ENCODE data around the gene SWT1. TPM values are rescaled to one million over a fixed set of nuclear protein-coding genes. Genes with fewer than 3 reads are reported as not detected.
A peak's percentile ranks its signal among the peaks of the same experiment; 100 is the strongest.

Gene SWT1
- total RNA-seq, 2 donors from 2014 or later, result 5.2 to 9.4 TPM

GRCh38 chr1:185279571-185279970 lies 122.6 kb downstream of the SWT1 start:
- H3K27ac Mint-ChIP-seq, result peak overlapping the region; percentile 95
- H3K4me3 Mint-ChIP-seq, result peak overlapping the region; percentile 77
- peaks cover 11% of the 10 kb centered on the region for H3K36me3 Mint-ChIP-seq (ENCODE audit: low read depth)
- ATAC-seq (replicated peaks), result peak; percentile 32
- peaks cover 12% of the 10 kb centered on the region for H3K9me3 Mint-ChIP-seq
- H3K27me3 Mint-ChIP-seq, result no peaks in the 10 kb centered on the region
- peaks cover 45% of the 10 kb centered on the region for H3K4me1 Mint-ChIP-seq

GRCh38 chr1:185280589-185280988 lies 123.6 kb downstream of the SWT1 start:
- Mint-ChIP-seq H3K9me3 (peaks cover 12% of the 10 kb centered on the region), H3K4me3 (peak overlapping the region; percentile 77), H3K4me1 (peaks cover 49% of the 10 kb centered on the region), H3K27me3 (no peaks in the 10 kb centered on the region), H3K27ac (peak overlapping the region; percentile 95), H3K36me3 (ENCODE audit: low read depth) (peaks cover 11% of the 10 kb centered on the region)
- no peak for ATAC-seq (replicated peaks)

- Mint-ChIP-seq H3K4me3 (peak overlapping the region; percentile 77), H3K9me3 (peaks cover 12% of the 10 kb centered on the region), H3K4me1 (peaks cover 49% of the 10 kb centered on the region), H3K36me3 (ENCODE audit: low read depth) (peaks cover 11% of the 10 kb centered on the region), H3K27me3 (no peaks in the 10 kb centered on the region), H3K27ac (peak overlapping the region; percentile 95)
- ATAC-seq (replicated peaks), result peak; percentile 84
These were observed 124.3 kb downstream of the SWT1 start for GRCh38 chr1:185281245-185281644.

- H3K4me3 Mint-ChIP-seq, result no peak overlapping the region
- peak overlapping the region; percentile 71 for H3K27ac Mint-ChIP-seq
- H3K27me3 Mint-ChIP-seq, result no peaks in the 10 kb centered on the region
- H3K36me3 Mint-ChIP-seq (ENCODE audit: low read depth), result peaks cover 4% of the 10 kb centered on the region
- H3K9me3 Mint-ChIP-seq, result peaks cover 10% of the 10 kb centered on the region
- peaks cover 47% of the 10 kb centered on the region for H3K4me1 Mint-ChIP-seq
- ATAC-seq (replicated peaks), result no peak
These were observed 127.1 kb downstream of the SWT1 start for GRCh38 chr1:185284116-185284515.

GRCh38 chr1:185284533-185285276 lies 127.7 kb downstream of the SWT1 start:
- peak; percentile 14 for ATAC-seq (replicated peaks)
- Mint-ChIP-seq H3K9me3 (peaks cover 10% of the 10 kb centered on the region), H3K4me3 (no peak overlapping the region), H3K4me1 (peaks cover 47% of the 10 kb centered on the region), H3K27me3 (no peaks in the 10 kb centered on the region), H3K27ac (peak overlapping the region; percentile 71), H3K36me3 (ENCODE audit: low read depth) (peaks cover 5% of the 10 kb centered on the region)

- peaks cover 25% of the 10 kb centered on the region for H3K4me1 Mint-ChIP-seq
- peaks cover 17% of the 10 kb centered on the region for H3K36me3 Mint-ChIP-seq (ENCODE audit: low read depth)
- ATAC-seq (replicated peaks), result peak; percentile 39
- peak overlapping the region; percentile 29 for H3K27ac Mint-ChIP-seq
- H3K4me3 Mint-ChIP-seq, result no peak overlapping the region
- no peaks in the 10 kb centered on the region for H3K27me3 Mint-ChIP-seq
- peaks cover 5% of the 10 kb centered on the region for H3K9me3 Mint-ChIP-seq
These were observed 130.5 kb downstream of the SWT1 start for GRCh38 chr1:185287451-185287850.

- peaks cover 26% of the 10 kb centered on the region for H3K36me3 Mint-ChIP-seq (ENCODE audit: low read depth)
- no peak for ATAC-seq (replicated peaks)
- no peak overlapping the region for H3K4me3 Mint-ChIP-seq
- H3K27ac Mint-ChIP-seq, result peak overlapping the region; percentile 24
- H3K9me3 Mint-ChIP-seq, result peaks cover 5% of the 10 kb centered on the region
- H3K4me1 Mint-ChIP-seq, result peaks cover 15% of the 10 kb centered on the region
- H3K27me3 Mint-ChIP-seq, result no peaks in the 10 kb centered on the region
These were observed 131.5 kb downstream of the SWT1 start for GRCh38 chr1:185288435-185288834.

- Mint-ChIP-seq H3K4me3 (no peak overlapping the region), H3K36me3 (ENCODE audit: low read depth) (peaks cover 41% of the 10 kb centered on the region), H3K27ac (peak overlapping the region; percentile 66), H3K27me3 (no peaks in the 10 kb centered on the region), H3K9me3 (peaks cover 5% of the 10 kb centered on the region), H3K4me1 (peaks cover 11% of the 10 kb centered on the region)
- ATAC-seq (replicated peaks), result no peak
These were observed 132.9 kb downstream of the SWT1 start for GRCh38 chr1:185289880-185290279.

- Mint-ChIP-seq H3K36me3 (ENCODE audit: low read depth) (peaks cover 53% of the 10 kb centered on the region), H3K4me1 (peaks cover 7% of the 10 kb centered on the region), H3K4me3 (no peak overlapping the region), H3K27me3 (no peaks in the 10 kb centered on the region), H3K9me3 (peaks cover 5% of the 10 kb centered on the region), H3K27ac (no peak overlapping the region)
- ATAC-seq (replicated peaks), result no peak
These were observed 134.2 kb downstream of the SWT1 start for GRCh38 chr1:185291159-185291558.

GRCh38 chr1:185291652-185292051 lies 134.7 kb downstream of the SWT1 start:
- no peak for ATAC-seq (replicated peaks)
- no peak overlapping the region for H3K4me3 Mint-ChIP-seq
- peaks cover 7% of the 10 kb centered on the region for H3K4me1 Mint-ChIP-seq
- peaks cover 58% of the 10 kb centered on the region for H3K36me3 Mint-ChIP-seq (ENCODE audit: low read depth)
- H3K27ac Mint-ChIP-seq, result peak overlapping the region; percentile 46
- no peaks in the 10 kb centered on the region for H3K27me3 Mint-ChIP-seq
- peaks cover 5% of the 10 kb centered on the region for H3K9me3 Mint-ChIP-seq

- Mint-ChIP-seq H3K27me3 (no peaks in the 10 kb centered on the region), H3K4me3 (no peak overlapping the region)
These were observed 135.3 kb downstream of the SWT1 start for GRCh38 chr1:185292237-185292636.

GRCh38 chr1:185293967-185294542 lies 137.1 kb downstream of the SWT1 start:
- peak overlapping the region; percentile 46 for H3K27ac Mint-ChIP-seq
- ATAC-seq (replicated peaks), result no peak
- H3K27me3 Mint-ChIP-seq, result no peaks in the 10 kb centered on the region
- peaks cover 82% of the 10 kb centered on the region for H3K36me3 Mint-ChIP-seq (ENCODE audit: low read depth)
- H3K4me3 Mint-ChIP-seq, result no peak overlapping the region
- peaks cover 5% of the 10 kb centered on the region for H3K9me3 Mint-ChIP-seq
- H3K4me1 Mint-ChIP-seq, result peaks cover 12% of the 10 kb centered on the region

More at GRCh38 chr1:185292237-185292636, 135.3 kb downstream of the SWT1 start:
- no peak for ATAC-seq (replicated peaks)
- peak overlapping the region; percentile 46 for H3K27ac Mint-ChIP-seq
- peaks cover 64% of the 10 kb centered on the region for H3K36me3 Mint-ChIP-seq (ENCODE audit: low read depth)
- H3K4me1 Mint-ChIP-seq, result peaks cover 7% of the 10 kb centered on the region
- peaks cover 5% of the 10 kb centered on the region for H3K9me3 Mint-ChIP-seq

GRCh38 chr1:185295091-185295490 lies 138.1 kb downstream of the SWT1 start:
- Mint-ChIP-seq H3K36me3 (ENCODE audit: low read depth) (peaks cover 84% of the 10 kb centered on the region), H3K27ac (peak overlapping the region; percentile 37), H3K9me3 (no peaks in the 10 kb centered on the region), H3K4me3 (no peak overlapping the region), H3K4me1 (peaks cover 5% of the 10 kb centered on the region), H3K27me3 (no peaks in the 10 kb centered on the region)
- no peak for ATAC-seq (replicated peaks)

- Mint-ChIP-seq H3K27ac (peak overlapping the region; percentile 31), H3K4me3 (no peak overlapping the region), H3K36me3 (ENCODE audit: low read depth) (peaks cover 99% of the 10 kb centered on the region), H3K4me1 (peaks cover 5% of the 10 kb centered on the region), H3K27me3 (no peaks in the 10 kb centered on the region), H3K9me3 (no peaks in the 10 kb centered on the region)
- no peak for ATAC-seq (replicated peaks)
These were observed 141.0 kb downstream of the SWT1 start for GRCh38 chr1:185297982-185298381.

GRCh38 chr1:185300152-185300551 lies 143.2 kb downstream of the SWT1 start:
- no peak overlapping the region for H3K4me3 Mint-ChIP-seq
- no peak for ATAC-seq (replicated peaks)
- H3K27me3 Mint-ChIP-seq, result no peaks in the 10 kb centered on the region
- H3K4me1 Mint-ChIP-seq, result peaks cover 9% of the 10 kb centered on the region
- H3K9me3 Mint-ChIP-seq, result no peaks in the 10 kb centered on the region
- H3K27ac Mint-ChIP-seq, result no peak overlapping the region
- H3K36me3 Mint-ChIP-seq (ENCODE audit: low read depth), result peaks cover 100% of the 10 kb centered on the region

All from activated T-helper 17 cell treated with anti-CD3 and anti-CD28 coated beads, Interleukin-2, amount 50 U/mL, for 72 hours (primary cell).